UCSD-AML1 (cell line): ENCODE results near the gene NTM.

Source experiments
- DNase-seq: peaks from one replicate; lab custom pipeline; 2025; ENCODE audit not compliant: unreplicated experiment; lab: John Stamatoyannopoulos, UW

NTM gene

DNA sequence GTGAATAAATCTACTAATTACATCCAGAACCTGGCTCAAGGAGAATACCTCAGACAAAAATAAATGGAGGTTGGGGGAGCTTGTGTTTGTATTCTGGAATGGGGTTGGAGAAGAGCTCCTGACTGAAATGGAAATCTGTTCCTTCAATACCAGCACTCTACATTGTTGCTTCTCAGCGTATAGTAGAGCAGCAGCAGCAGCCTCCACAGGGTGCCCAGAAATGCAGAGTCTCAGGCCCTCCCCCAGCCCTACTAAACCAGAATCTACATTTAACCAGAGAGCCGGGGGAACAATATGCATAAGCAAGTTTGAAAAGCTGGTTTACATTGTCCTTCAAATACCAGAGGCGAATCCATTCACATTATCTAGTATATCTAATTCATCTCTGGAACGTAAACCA lies 474.8 kb downstream of the NTM start:
- no peak for DNase-seq

DNA sequence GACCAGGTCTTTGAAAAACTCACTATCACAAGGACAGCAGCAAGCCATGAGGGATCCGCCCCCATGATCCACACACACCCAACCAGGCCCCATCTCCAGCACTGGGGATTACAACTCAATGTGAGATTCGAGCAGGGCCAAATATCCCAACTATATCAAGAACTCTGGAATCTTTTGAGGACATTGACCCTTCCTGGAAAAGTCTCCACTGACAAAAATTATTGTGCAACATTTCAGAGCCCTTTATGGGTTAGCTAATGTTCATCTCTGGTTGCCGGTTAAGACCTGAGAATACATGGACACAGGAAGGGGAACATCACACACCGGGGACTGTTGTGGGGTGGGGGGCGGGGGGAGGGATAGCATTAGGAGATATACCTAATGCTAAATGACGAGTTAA lies 479.1 kb downstream of the NTM start:
- DNase-seq = no peak

DNA sequence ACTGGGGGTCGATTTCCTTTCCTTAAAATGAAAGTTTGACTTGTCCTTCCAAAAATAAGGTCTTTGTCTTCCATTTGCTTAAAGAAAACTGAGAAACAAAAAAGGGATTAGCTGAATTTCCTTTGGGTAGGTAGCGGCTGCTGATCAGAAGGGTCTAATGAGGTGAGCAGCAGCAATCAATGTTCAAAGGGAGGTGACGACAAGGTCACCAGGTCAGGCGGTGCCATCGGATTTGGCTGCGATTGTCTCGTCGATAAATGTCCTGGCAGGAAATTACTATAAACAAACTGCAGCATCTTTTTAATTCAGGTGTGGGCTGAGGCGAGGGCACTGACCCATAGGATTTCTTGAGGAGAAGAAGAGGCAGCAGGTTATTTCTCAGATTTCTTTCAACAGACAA lies 480.1 kb downstream of the NTM start:
- DNase-seq = no peak

DNA sequence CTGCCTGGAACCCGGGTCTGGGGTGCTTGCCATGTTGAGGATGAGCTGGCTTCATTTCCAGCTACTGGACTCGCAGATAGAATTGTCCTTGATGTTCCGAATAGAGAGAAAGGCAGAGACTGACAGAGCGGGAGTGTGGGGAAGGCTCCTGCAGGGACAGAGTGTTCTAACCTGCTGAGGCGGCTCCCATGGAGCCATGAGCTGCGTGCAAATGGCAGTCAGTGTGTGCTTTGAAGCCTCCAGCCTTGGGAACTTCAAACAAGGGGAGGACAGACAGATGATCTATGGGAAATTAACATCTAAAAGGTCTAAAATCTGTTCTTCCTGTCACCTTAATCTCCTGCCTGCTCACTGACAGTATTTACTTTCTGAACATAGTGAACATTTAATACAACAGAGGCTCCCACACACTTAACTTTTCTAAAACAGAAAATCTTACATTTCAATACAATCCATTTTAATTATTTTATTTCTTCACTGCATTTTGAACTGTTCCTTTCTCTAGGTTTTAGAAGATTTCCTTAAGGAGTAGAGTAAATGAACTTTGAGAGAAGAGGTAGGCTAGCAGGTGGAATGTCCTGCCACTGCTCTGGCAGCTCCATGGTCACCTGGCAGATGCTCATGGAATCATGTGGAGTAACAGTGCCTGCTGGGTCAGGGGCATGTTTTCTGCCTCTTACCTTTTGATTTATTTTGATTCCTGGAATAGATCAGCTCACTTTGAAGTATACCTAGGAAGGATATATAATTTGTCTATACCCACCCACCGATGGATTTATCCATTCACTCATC lies 481.7 kb downstream of the NTM start:
- no peak for DNase-seq

DNA sequence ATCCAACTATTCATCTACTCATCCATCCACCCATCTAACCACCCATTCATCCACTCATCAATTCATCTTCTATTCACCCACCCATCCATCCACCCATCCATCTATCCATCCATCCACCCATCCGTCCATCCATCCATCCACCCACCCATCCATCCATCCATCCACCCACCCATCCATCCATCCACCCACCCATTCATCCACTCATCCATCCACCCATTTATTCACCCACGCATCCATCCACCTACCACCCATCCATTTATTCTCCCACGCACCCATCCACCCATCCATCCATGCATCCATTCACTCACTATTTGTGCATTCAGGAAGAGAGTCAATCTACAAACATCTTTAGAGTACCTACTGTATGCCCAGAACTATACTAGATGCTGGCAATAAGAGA lies 482.3 kb downstream of the NTM start:
- no peak for DNase-seq

DNA sequence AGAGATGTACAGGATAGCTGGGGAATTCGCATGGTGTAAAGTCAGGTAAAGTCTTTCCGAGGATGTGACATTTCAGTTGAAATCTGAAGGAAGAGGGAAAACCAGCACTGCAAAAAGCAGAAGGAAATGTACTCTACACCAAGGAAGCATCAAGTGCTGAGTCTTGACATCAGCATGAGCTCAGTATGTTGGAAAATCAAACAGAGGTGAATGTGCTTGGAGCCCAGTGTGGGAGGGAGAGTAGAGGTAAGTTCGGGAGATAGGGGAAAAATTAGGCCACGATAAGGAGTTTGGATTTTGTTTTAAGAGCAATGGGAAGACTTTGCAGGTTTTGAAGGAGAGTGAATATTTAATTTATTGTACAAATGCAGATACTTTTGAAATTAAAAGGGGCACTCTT lies 484.0 kb downstream of the NTM start:
- DNase-seq = no peak

DNA sequence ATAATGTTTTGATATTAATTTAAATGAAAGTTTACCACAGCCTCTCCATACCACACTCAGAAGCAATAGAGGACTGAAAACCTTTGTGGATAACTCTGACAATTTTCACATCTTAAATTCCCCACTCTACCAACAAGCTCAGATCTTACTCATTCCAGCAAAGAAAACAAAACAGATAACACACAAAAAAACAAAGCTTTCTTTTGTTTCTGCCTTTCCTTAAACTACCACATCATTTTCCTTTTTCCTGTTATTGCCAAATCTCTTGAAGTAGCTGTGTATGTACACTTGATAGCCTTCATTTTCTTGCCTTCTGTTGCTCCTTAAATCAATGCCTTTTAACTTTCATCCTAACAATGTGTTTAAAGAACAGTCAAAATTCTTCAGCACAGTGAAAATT lies 484.9 kb downstream of the NTM start:
- DNase-seq = no peak

DNA sequence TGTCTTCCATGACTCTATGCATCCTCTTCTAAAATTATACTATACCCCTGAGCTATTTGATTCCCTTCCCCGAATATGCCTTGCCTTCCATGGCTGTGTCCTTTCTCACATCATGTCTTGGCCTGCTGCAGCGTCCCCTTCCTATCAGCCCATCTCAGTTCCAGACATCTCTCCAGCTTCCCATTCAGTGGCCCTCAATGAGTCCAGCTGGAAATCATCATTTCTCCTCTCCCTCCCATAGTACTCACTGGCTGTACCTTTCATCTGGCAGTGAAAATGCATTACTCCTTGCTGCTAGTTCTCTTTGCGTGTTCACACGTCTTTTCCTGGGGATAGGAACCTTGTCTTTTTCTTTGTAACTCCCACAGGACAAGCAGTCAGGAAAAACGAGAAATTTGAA lies 486.8 kb downstream of the NTM start:
- DNase-seq = no peak

DNA sequence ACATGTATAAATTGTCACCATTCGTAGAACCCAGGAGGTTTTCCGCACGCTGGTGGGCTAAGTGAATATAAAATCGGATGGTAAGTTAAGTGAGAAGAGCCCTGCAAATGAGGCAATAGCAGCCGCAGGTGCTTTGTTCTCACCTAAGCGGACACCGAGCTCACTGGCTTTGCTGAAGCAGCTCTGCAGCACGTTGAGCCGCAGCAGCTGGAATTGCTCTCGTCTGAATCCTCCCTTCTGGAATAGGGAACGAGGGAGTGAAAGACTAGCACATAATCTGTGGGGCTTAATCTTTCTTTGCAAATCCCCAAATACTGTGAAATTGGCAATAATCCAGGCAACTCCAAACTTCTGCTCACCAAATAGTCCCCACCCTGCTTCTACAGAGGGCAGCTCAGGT lies 488.1 kb downstream of the NTM start:
- DNase-seq = no peak

DNA sequence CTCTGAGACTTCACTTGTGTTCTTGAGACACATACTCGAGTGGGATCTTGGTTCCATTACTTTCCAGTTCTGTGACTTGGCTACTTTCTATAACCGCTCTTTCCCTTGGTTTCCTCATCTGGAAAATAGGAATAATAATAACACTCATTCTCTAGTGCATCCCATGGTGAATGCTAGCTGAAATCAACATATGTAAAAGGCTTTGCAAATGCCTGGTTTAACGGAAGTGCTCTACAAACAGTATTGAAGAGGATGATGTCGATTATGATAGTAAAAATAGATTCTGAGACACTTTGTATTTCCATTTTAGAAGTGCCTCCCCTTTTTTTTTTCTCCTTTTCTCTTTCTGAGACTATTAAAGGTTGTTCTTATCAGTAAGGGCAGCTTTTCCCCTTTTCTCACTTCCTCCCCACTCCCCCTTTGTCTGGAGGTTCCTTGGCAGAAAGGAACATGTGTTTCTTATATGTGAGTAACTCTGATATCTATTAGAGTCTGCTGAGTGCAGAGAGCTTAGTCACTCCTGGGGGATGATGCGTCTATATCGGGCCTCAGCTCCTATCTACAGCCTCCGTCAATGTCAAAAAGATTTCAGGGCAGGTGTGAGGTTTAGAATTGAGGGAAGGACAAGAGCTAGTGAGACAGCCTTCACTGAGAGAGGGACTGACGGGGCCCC lies 489.3 kb downstream of the NTM start:
- DNase-seq = no peak

DNA sequence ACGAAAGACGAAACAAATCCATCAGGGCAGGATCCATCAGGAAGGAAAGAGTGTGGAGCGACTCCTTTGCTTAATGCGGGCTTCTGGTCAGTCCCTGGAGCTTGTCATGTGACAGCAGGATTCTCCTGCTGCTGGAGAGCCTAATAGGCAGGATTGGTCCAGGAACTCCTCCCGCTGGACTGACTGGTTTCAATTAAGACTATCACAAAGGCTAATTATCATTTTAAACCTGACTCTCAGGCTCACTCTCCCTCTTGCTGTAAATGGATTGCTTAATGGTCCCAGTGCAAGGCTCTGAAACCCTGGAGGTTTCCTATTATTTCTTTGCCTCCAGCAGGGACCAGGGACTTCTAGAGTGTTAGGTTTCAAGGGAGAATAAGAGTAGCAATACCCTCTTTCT lies 493.8 kb downstream of the NTM start:
- no peak for DNase-seq

DNA sequence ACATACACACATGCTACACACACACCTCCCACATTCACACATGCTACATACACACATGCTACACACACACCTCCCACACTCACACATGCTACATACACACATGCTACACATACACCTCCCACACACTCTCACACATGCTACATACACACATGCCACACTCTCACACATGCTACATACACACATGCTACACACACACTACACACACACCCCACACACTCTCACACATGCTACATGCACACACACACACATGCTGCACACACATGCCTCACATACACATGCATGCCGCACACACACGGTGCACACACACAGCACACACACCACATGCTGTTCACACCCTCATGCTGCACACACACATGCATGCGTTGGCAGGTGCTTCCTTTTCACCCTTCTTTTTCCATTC lies 495.4 kb downstream of the NTM start:
- no peak for DNase-seq

DNA sequence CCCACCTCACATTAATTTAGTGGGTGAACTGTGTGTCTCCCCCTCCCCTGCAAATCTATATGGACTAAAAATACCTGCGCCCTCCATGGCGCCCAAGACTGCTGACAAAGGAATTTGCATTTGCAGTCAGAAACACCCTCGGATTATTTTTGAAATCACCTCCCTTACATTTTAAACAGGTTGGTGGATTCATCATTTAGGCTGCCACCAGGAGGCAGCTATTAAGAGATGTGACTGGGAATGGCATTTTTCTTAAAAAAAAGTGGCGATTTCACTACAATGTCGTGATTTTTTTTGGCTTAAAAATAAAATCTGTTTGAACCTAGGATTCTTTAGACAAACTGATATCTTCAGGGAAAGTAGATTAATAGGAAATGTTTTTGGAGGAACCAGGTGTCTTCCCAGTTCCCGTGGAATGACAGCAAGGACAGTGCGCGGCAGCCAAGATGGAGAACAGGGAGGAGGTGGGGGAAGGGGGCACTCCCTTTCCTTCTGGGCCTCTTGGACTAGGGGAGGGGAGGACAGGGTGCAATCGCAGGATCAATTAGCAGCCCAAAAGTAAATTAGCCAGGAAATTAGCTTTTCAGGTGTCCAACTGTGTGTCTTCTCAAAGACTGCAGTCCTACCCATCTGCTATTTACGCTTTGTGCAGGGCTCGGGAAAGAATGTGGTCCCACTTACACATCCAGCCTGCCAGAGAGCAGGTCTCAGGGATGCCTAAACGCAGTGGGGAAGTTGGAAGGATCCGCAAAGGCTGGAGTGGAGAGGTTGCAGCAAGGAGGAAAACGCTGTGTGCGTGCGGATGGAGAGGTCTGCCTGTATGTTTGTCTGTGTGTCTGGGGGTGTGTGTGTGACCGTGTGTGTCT lies 496.4 kb downstream of the NTM start:
- DNase-seq = no peak

DNA sequence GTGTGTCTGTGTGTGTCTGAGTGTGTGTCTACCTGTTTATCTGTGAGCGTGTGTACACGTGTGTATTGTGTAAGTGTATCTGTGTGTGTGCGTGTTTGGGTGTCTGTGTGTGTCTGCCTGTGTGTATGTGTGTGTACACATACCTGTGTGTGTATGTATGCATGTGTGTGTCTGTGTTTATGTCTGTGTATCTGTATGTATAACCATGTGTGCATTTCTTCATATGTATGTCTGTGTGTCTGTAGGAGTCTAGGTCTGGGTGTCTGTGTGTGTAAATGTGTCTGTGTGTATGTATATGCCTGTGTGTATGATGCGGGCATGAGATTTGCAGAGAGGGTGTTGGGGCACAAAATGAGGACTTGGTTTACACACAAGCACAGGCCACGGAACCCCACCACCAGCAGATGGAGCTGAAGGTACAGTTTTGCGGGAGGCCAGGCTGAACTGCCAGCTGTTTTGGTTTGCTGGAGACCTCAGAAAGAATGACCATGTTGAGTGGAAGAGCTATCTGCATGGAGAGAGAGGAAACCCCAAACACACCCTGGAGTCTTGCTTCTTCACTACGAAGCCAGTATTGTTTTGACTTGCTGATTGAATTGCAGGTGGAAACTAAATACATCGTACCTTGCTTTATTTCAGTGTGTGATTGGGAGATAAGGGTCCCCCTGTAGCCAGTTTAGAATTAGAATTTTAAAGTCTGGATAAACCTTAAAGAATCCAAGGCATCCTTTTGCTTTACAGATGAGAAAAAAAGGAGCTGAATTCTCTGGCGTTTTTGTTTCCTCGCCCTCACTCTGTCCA lies 497.2 kb downstream of the NTM start:
- peak; percentile 48 for DNase-seq

DNA sequence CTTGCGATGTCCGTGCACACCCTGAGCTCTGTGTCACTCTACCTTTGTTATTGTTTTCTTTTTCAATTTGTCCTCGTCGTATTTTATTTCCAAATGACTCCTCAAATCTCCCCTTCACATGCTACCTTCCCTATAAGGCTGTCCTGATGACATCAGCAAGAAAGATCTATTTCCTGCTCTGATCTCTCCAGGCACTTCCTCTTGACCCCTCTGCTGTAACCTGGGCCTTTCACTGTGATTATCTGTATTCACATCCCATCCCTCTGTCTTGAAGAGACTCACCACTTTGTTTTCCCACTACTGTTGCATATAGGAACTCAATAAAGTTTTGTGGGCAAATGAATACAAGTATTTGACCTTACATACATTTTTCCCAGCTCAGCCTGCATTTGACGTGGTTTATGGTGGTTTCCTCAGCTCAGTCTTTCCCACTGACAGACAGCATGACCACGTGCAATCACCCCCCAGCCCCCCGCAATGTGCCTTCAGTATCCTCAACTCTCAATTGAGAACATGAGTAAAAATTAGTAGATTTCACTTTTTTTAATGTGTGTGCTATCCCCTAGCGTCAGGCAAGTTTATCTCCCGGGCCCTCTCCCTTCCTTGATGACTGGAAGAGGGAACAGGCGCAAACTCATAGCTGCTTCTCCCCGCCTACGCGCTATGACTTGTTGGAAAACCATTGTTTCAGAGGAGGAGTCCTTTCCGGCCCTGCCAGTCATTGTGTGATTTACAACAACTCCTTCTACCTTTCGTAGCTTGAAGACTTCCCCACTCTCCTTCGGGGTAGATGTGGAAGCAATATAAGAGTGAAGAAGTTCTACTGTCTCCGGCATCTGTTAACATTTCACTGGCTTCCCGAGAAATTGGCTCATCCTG lies 498.5 kb downstream of the NTM start:
- no peak for DNase-seq

DNA sequence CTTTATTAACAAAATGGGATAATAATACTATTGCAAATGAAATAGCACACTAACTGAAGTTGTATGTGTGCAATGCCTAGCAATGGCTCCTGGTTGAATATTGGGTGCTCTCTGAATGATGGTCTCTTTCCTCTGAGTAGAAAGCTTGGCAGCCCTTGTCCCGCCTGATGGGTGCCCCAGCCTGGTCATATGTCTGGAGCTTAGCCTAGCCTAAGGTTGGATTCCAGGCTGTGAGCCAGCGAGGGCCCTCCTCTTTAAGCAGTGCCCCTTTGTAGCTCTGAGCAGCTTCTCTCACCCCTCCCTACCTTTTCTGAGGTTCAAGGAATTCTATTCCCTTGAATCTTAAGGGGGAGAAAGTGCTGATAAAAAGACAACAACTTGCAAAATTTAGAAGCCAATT lies 499.9 kb downstream of the NTM start:
- no peak for DNase-seq

DNA sequence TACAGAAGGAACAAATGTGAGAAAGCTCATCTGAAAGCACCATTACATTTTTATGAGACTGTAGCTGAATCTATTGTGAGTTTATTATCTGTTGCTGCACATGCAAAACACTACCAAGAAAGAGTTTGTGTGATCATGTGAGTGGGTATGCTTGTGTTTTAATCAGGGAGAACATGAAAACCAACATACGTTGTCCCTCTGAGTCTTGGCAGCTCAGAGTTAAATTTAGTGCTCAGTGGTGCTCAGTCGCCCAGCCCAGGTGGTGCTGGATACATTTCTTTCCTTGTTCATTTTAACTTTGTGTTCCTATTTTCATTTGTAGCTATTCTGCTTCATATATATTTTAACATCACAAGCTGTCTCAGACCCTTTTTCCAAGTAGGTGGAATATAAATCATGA lies 500.6 kb downstream of the NTM start:
- DNase-seq = no peak

DNA sequence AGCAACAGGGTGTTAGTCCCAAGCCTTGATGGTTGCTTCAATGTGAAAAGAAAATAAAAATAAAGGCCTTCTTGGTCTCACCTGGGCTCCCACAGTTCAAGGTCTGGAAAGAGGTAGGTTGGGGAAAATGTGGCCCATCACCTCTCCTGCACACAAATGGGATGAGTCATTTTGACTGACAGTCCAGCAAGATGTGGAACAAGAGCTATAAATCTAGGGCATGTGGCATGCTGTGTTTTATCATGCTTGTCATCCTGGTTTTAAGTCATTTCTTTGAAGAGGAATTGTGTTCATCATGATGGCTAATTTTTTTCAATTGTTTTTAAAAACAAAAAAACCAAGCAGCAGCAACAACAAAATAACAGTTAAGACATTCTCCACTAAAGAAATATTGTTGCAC lies 503.7 kb downstream of the NTM start:
- DNase-seq = no peak

DNA sequence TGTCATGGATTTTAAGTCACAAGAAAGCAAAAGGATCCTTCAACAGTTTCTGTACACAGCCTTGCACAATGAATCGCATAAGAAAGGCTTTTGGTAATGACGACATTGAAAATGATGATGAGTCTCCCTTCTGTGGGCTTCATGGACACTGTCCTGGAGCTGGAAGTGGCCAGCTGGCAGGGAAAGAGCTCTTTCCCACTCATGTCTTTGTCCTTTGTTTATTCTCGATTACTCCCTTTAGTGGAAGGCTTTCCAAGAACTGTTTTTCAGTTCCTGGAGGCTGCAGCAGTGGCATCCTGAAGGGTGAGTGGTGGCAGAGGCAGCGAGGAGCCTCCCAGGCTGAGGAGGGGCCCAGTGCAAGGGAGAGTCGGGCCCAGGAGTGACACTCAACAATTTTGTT lies 505.2 kb downstream of the NTM start:
- DNase-seq = no peak

DNA sequence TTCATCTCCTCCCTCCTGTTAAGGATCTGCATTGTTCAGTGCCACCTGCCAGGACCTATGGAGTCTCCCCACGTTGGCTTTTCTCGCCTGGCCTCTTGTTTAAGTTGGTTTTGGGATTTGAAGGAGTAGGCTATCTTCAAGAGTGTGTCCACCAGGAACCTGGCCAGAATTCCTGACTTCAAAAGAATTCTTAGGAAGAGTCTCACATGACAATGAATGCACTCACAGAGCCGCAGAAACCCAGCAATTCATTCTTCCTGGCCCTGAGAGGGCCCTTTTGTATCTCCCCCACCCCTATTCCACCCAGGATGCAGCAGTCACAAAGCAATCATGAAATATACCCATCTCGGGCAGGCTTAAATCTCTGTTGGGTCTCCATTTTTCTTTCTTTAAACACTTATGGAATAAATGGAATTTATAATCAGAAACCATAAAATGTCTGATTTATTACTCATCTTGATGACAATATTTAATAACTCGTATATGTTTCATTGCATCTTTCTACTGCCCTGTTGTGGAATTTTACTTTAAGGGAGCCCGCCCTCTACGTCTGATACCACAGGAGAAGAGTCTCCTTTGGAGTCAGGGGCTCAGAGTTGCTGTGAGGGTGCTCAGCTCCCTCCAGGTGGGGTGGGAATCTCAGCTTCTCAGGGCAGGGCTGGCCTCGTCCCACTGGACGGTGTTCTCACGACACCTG lies 507.0 kb downstream of the NTM start:
- DNase-seq = no peak
